Stomach (tissue), 4 donors: Measurements from ENCODE around the gene KCNQ1.
A peak's percentile ranks its signal among the peaks of the same experiment; 100 is the strongest.

ENCODE experiments used
- CTCF ChIP-seq, 7 experiments: fragments of 450-650 bp in 4 of 7; fragments of 200-600 bp in 3 of 7; sonication (generic) in 3 of 7; IDR thresholded peaks; one replicate each; pipeline ENCODE4 v1.5.1; 2016 to 2019; ENCODE audit warnings: antibody characterized with exemption in 7 of 7, control low read depth in 2 of 7, mild to moderate bottlenecking in 1 of 7
- EP300 ChIP-seq: sonication (generic); formaldehyde crosslinking; IDR thresholded peaks from one replicate; pipeline ENCODE4 v1.6.1; 2017; ENCODE audit warnings: antibody characterized with exemption
- POLR2A ChIP-seq, 4 donors: fragments of 450-650 bp; IDR thresholded peaks; one replicate each; pipeline ENCODE4 v1.6.1; 2016; ENCODE audit warnings: antibody characterized with exemption in 4 of 4, control low read depth in 2 of 4, mild to moderate bottlenecking in 1 of 4, moderate library complexity in 1 of 4
- POLR2AphosphoS5 ChIP-seq, 3 donors: sonication (generic); formaldehyde crosslinking; IDR thresholded peaks; one replicate each; pipeline ENCODE4 v1.6.1; 2016; ENCODE audit warnings: antibody characterized with exemption in 3 of 3

- TF ChIP-seq CTCF (IDR thresholded peaks at IDR 0.05) (peak in 5 of 7 experiments; percentile 15 to 67 (median 33)), POLR2A (IDR thresholded peaks at IDR 0.05) (no peak), POLR2AphosphoS5 (IDR thresholded peaks at IDR 0.05) (peak in 1 of 3 donors; percentile 48), EP300 (no peak)
Measured at GRCh38 chr11:2526808-2527381, 82.1 kb downstream of the KCNQ1 start.
